Smooth muscle cell (in vitro differentiated cells): Measurements from ENCODE around the gene ST7. TPM values are rescaled to one million over a fixed set of nuclear protein-coding genes. Genes with fewer than 3 reads are reported as not detected.

Experiments used
- DNase-seq: peaks from one replicate; lab custom pipeline; 2025; ENCODE audit not compliant: unreplicated experiment; lab: John Stamatoyannopoulos, UW
- H2AFZ ChIP-seq: fragments of 200-600 bp; sonication (generic); 2 replicates; pipeline ENCODE4 v1.6.0; 2016; ENCODE audit warnings: antibody characterized with exemption, low read depth, mild to moderate bottlenecking
- H3F3A ChIP-seq: fragments of 200-600 bp; sonication (generic); 2 replicates; pipeline ENCODE4 v1.6.0; 2017; ENCODE audit warnings: antibody characterized with exemption, low read depth
- H3K27ac ChIP-seq: fragments of 200-600 bp; sonication (generic); 2 replicates; pipeline ENCODE4 v1.5.1; 2016; ENCODE audit warnings: low read depth, mild to moderate bottlenecking
- H3K27me3 ChIP-seq: fragments of 200-600 bp; sonication (generic); 2 replicates; pipeline ENCODE4 v1.6.1; 2016; ENCODE audit warnings: low read depth, mild to moderate bottlenecking
- H3K36me3 ChIP-seq: fragments of 200-600 bp; sonication (generic); 2 replicates; pipeline ENCODE4 v1.5.1; 2016; ENCODE audit warnings: low read depth
- H3K4me1 ChIP-seq: fragments of 200-600 bp; sonication (generic); 2 replicates; pipeline ENCODE4 v1.5.1; 2016; ENCODE audit warnings: low read depth
- H3K4me2 ChIP-seq: fragments of 200-600 bp; sonication (generic); 2 replicates; pipeline ENCODE4 v1.6.0; 2016; ENCODE audit warnings: mild to moderate bottlenecking
- H3K4me3 ChIP-seq: fragments of 200-600 bp; sonication (generic); 2 replicates; pipeline ENCODE4 v1.5.1; 2016; ENCODE audit warnings: mild to moderate bottlenecking
- H3K79me2 ChIP-seq: fragments of 200-600 bp; sonication (generic); 2 replicates; pipeline ENCODE4 v1.6.0; 2016; ENCODE audit warnings: low read depth, mild to moderate bottlenecking
- H3K9ac ChIP-seq: fragments of 200-600 bp; sonication (generic); 2 replicates; pipeline ENCODE4 v1.6.0; 2016; ENCODE audit warnings: low read depth
- H3K9me3 ChIP-seq: fragments of 200-600 bp; sonication (generic); replicated peaks from 2 replicates; pipeline ENCODE4 v1.5.1; 2016; ENCODE audit warnings: low read depth
- H4K20me1 ChIP-seq: fragments of 200-600 bp; sonication (generic); 2 replicates; pipeline ENCODE4 v1.6.0; 2016; ENCODE audit warnings: low read depth
- WGBS: methylation state at CpG from one replicate; pipeline ENCODE4 v1.1.7; 2016; ENCODE audit warnings: low lambda C conversion rate; 5-methylcytosine and 5-hydroxymethylcytosine counted together
- polyA plus RNA-seq: library from polyadenylated mRNA; unstranded; fragments of >200 nt; fragmentation: Nextera tagmentation; extraction: Ambion mirVana; gene quantifications from 2 replicates; pipeline ENCODE4 v1.2.1, GENCODE V29; 2016
- total RNA-seq: library from RNA; depleted of rRNA; stranded (reverse); fragments of >200 nt; gene quantifications from 2 replicates; pipeline ENCODE4 v1.2.3, GENCODE V29; 2014
- TF ChIP-seq, protein P1 (sequence below): fragments of 200-600 bp; sonication (generic); IDR thresholded peaks from 2 replicates; pipeline ENCODE4 v1.5.1; 2017; ENCODE audit warnings: borderline replicate concordance, mild to moderate bottlenecking, antibody characterized with exemption; ENCODE audit not compliant: insufficient read depth, poor library complexity, severe bottlenecking

Gene ST7
- total and polyA plus RNA-seq, 2 experiments from 2014 or later: 23.2 to 26.1 TPM

DNA sequence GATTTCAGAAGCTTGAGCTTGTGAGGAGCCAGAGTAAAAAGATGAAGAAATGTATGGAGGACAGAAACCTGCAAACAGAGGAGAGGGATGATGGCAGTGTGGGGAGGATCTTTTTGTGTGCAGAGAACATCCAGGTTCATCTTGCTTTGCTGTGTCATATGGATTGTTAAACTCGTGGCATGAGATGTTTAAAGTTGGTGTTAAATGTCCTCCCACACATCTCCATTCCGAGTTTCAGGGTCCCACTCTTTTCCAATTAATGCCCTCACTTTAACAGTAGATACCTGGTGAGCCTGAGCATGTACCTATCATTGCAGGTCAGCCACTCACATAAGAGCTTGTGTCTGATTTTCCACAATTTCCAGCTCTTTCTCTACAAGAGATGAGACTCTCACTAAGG lies 147.7 kb downstream of the ST7 start:
- no peaks in the 10 kb centered on the region for H3K4me1 ChIP-seq
- TF ChIP-seq, protein P1, sequence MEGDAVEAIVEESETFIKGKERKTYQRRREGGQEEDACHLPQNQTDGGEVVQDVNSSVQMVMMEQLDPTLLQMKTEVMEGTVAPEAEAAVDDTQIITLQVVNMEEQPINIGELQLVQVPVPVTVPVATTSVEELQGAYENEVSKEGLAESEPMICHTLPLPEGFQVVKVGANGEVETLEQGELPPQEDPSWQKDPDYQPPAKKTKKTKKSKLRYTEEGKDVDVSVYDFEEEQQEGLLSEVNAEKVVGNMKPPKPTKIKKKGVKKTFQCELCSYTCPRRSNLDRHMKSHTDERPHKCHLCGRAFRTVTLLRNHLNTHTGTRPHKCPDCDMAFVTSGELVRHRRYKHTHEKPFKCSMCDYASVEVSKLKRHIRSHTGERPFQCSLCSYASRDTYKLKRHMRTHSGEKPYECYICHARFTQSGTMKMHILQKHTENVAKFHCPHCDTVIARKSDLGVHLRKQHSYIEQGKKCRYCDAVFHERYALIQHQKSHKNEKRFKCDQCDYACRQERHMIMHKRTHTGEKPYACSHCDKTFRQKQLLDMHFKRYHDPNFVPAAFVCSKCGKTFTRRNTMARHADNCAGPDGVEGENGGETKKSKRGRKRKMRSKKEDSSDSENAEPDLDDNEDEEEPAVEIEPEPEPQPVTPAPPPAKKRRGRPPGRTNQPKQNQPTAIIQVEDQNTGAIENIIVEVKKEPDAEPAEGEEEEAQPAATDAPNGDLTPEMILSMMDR: no peak
- H3K36me3 ChIP-seq: no peaks in the 10 kb centered on the region
- peaks cover 9% of the 10 kb centered on the region for H4K20me1 ChIP-seq
- no peak overlapping the region for H3K4me2 ChIP-seq
- no peak overlapping the region for H2AFZ ChIP-seq
- H3K27me3 ChIP-seq: no peaks in the 10 kb centered on the region
- DNase-seq: no peak
- no peak overlapping the region for H3K4me3 ChIP-seq
- no peak overlapping the region for H3K27ac ChIP-seq
- 85% methylated on average over 2 of the region's 2 CpGs for WGBS
- H3K79me2 ChIP-seq: no peaks in the 10 kb centered on the region
- no peak overlapping the region for H3K9ac ChIP-seq
- H3F3A ChIP-seq: no peaks in the 10 kb centered on the region
- H3K9me3 ChIP-seq: no peaks in the 10 kb centered on the region

DNA sequence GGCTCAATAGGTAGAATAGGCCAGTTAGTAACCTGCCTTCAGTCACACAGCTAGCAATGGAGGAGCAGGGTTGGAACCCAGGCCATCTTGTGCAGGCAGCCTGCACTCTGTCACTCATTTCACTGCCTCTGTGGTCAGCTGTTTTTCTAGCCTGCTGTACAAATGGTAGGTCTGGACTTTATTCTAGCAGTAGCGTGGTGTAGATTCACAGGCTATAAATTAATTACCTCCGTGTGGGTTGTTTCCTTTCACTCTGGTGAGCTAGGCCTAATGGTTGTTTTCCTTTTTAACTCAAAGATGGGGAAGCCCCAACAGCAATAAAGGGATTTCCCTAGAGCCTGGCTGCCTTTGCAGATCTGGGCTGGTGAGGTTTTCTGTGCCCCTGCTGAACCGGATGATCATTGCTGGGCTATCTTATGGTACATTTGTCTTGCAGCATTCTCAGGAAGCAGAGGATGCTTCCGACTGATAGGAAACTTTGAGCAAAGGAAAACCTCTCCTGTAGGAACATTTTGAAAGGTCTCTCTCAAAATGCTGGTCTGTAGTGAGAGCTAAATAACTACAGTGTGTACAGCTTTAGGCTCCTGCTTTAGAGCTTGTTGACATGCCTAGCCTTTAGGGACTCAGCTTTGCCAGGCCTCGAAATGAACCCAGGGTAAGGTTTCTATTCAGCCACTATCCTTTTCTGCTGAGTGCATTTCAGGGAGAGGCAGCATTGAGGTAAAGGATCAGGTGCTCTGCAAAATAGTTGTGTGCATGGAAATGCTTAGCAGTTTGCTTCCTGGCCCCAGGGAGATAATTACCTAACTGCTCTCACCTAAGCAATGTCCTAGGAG lies 157.4 kb downstream of the ST7 start:
- Histone ChIP-seq H3K4me1 (no peaks in the 10 kb centered on the region), H2AFZ (no peak overlapping the region), H3K36me3 (no peaks in the 10 kb centered on the region), H3K4me2 (peak overlapping the region; percentile 13), H3K9ac (no peak overlapping the region), H3K27me3 (no peaks in the 10 kb centered on the region), H3K27ac (no peak overlapping the region), H3K4me3 (no peak overlapping the region), H3F3A (no peaks in the 10 kb centered on the region), H4K20me1 (peaks cover 9% of the 10 kb centered on the region), H3K79me2 (no peaks in the 10 kb centered on the region), H3K9me3 (no peaks in the 10 kb centered on the region)
- no peak for DNase-seq
- 31% methylated on average over 5 of the region's 5 CpGs for WGBS
- TF ChIP-seq, protein P1: no peak

DNA sequence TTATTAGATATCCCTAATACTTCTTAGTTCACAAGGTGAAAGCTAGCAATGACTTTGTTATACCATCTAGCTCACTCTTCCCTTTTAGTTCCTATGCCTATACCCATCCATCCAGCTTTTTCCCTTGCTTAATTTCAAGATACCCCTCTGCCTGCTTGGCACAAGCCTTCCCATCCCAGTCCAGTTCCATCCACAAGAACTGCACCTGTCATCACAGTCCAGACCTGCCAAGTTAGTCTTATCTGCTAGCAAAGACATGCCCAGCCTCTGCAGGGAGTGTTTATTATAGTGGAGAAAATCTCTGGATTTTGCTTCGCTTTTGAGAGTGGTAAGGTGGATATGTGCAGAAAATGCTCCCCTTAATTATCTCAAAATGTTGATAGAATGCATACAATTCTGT lies 158.2 kb downstream of the ST7 start:
- Histone ChIP-seq H3K79me2 (no peaks in the 10 kb centered on the region), H4K20me1 (peaks cover 9% of the 10 kb centered on the region), H3K27ac (no peak overlapping the region), H3K9ac (no peak overlapping the region), H3K4me2 (no peak overlapping the region), H2AFZ (no peak overlapping the region), H3K9me3 (no peaks in the 10 kb centered on the region), H3K4me1 (no peaks in the 10 kb centered on the region), H3K36me3 (no peaks in the 10 kb centered on the region), H3K27me3 (no peaks in the 10 kb centered on the region), H3K4me3 (no peak overlapping the region), H3F3A (no peaks in the 10 kb centered on the region)
- 100% methylated on average over 1 of the region's 1 CpG for WGBS
- DNase-seq: no peak
- TF ChIP-seq, protein P1: no peak

DNA sequence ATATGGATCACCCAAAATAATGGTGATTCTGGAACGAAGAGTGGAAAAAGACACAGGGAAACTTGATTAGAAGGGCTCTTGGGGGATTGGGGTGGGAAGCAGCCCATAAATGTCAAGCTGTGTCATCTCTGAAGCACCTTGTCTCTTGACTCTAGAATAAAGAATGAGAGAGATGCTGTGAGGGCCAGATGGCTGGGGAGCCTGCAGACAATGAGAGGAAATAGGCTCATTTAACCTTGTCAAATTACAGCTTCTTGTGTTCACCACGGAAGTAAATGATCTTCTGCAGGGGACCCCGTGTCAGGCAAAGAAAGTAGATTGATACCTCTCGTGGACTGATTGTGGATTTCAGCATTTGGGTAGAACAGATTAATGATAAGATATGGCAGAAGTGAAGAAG lies 159.3 kb downstream of the ST7 start:
- no peak for DNase-seq
- H4K20me1 ChIP-seq: peaks cover 9% of the 10 kb centered on the region
- no peaks in the 10 kb centered on the region for H3K9me3 ChIP-seq
- H2AFZ ChIP-seq: no peak overlapping the region
- H3K36me3 ChIP-seq: no peaks in the 10 kb centered on the region
- H3K4me1 ChIP-seq: no peaks in the 10 kb centered on the region
- H3K27me3 ChIP-seq: no peaks in the 10 kb centered on the region
- TF ChIP-seq, protein P1: no peak
- no peak overlapping the region for H3K4me3 ChIP-seq
- H3K9ac ChIP-seq: no peak overlapping the region
- no peaks in the 10 kb centered on the region for H3K79me2 ChIP-seq
- no peak overlapping the region for H3K4me2 ChIP-seq
- WGBS: 89% methylated on average over 4 of the region's 4 CpGs
- H3K27ac ChIP-seq: no peak overlapping the region
- H3F3A ChIP-seq: no peaks in the 10 kb centered on the region
